ENCODE results near the gene PCDHGB1.

The PCDHGB1 gene

DNA sequence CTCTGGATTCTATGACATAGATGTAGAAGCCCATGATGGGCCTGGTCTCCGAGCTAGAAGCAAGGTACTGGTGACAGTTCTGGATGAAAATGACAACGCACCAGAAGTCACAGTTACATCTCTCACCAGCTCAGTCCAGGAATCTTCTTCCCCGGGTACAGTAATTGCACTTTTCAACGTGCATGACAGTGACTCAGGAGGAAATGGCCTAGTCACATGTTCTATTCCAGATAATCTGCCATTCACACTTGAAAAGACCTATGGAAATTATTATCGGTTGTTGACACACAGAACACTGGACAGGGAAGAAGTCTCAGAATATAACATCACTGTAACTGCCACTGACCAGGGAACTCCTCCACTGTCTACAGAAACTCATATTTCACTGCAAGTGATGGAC is 6.2 kb downstream of the PCDHGB1 start:
- Histone ChIP-seq H3K36me3 (ENCODE audit: control insufficient read depth, insufficient read depth, low read length) (no peaks in the 10 kb centered on the region), H3K27me3 (replicated peaks; ENCODE audit: control insufficient read depth, insufficient read depth, low read length) (no peaks in the 10 kb centered on the region), H3K4me3 (replicated peaks; ENCODE audit: low read depth, low read length) (no peak overlapping the region)
- TF ChIP-seq, protein P1, sequence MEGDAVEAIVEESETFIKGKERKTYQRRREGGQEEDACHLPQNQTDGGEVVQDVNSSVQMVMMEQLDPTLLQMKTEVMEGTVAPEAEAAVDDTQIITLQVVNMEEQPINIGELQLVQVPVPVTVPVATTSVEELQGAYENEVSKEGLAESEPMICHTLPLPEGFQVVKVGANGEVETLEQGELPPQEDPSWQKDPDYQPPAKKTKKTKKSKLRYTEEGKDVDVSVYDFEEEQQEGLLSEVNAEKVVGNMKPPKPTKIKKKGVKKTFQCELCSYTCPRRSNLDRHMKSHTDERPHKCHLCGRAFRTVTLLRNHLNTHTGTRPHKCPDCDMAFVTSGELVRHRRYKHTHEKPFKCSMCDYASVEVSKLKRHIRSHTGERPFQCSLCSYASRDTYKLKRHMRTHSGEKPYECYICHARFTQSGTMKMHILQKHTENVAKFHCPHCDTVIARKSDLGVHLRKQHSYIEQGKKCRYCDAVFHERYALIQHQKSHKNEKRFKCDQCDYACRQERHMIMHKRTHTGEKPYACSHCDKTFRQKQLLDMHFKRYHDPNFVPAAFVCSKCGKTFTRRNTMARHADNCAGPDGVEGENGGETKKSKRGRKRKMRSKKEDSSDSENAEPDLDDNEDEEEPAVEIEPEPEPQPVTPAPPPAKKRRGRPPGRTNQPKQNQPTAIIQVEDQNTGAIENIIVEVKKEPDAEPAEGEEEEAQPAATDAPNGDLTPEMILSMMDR (IDR thresholded peaks at IDR 0.05; ENCODE audit: insufficient read depth, low read length, poor library complexity, severe bottlenecking), result no peak
- DNase-seq (ENCODE audit: extremely low read depth, insufficient read length), result no peak

DNA sequence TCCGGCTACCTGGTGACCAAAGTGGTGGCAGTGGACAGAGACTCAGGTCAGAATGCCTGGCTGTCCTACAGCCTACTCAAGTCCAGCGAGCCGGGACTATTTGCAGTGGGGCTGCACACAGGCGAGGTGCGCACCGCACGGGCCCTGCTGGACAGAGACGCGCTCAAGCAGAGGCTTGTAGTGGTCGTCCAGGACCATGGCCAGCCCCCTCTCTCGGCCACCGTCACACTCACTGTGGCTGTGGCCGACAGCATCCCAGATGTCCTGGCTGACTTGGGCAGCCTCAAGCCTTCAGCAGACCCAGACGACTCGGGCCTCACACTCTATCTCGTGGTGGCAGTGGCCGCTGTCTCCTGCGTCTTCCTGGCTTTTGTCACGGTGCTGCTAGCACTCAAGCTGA is 7.1 kb downstream of the PCDHGB1 start:
- Histone ChIP-seq H3K36me3 (ENCODE audit: control insufficient read depth, insufficient read depth, low read length) (no peaks in the 10 kb centered on the region), H3K27me3 (replicated peaks; ENCODE audit: control insufficient read depth, insufficient read depth, low read length) (no peaks in the 10 kb centered on the region), H3K4me3 (replicated peaks; ENCODE audit: low read depth, low read length) (no peak overlapping the region)
- DNase-seq (ENCODE audit: extremely low read depth, insufficient read length), result no peak
- TF ChIP-seq, protein P1 (IDR thresholded peaks at IDR 0.05; ENCODE audit: insufficient read depth, low read length, poor library complexity, severe bottlenecking), result no peak

DNA sequence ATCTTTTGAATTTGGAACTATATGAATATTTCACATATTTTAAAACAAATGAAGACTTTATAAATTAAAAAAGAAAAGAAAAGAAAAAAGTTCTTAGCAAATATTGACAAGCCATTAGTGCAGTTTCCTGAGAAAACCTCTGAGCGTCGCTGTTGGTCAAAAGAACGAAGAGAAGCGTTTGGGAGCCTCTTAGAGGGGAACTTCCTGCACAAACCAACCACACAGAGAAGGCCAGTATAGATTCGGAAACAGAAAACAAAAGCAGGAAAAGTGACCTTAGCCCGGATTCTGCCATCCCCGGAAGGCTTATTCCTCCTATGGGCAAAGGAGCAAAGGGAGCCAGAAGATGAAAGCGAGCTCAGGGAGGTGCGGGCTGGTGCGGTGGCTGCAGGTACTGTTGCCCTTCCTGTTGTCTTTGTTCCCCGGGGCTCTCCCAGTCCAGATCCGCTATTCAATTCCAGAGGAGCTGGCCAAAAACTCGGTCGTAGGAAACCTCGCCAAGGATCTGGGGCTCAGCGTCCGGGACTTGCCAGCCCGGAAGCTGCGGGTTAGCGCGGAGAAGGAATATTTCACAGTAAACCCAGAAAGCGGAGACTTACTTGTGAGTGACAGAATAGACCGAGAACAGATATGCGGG is 10.0 kb downstream of the PCDHGB1 start, which contains the start of gene PCDHGB2:
TSS of gene PCDHGB2 (plus strand) at position 205 of the 637 bp plus-strand sequence. CDS start at position 347, 142 bp downstream.
- H3K4me3 ChIP-seq (replicated peaks; ENCODE audit: low read depth, low read length), result peak within 1 kb of the TSS; percentile 77
- H3K36me3 ChIP-seq (ENCODE audit: control insufficient read depth, insufficient read depth, low read length), result no peaks in the 10 kb centered on the region
- peak; percentile 41 for DNase-seq (ENCODE audit: extremely low read depth, insufficient read length)
- TF ChIP-seq, protein P1 (IDR thresholded peaks at IDR 0.05; ENCODE audit: insufficient read depth, low read length, poor library complexity, severe bottlenecking), result peak; percentile 80
- H3K27me3 ChIP-seq (replicated peaks; ENCODE audit: control insufficient read depth, insufficient read depth, low read length), result no peaks in the 10 kb centered on the region

DNA sequence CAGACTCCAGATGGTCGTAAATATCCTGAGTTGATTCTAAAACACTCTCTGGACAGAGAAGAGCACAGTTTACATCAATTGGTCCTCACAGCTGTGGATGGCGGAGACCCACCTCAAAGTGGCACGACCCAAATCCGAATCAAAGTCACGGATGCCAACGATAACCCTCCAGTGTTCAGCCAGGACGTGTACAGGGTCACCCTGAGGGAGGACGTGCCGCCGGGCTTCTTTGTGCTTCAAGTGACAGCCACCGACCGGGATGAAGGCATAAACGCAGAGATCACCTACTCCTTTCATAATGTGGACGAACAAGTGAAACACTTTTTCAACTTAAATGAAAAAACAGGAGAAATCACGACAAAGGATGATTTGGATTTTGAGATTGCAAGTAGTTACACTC is 10.8 kb downstream of the PCDHGB1 start:
- TF ChIP-seq, protein P1 (IDR thresholded peaks at IDR 0.05; ENCODE audit: insufficient read depth, low read length, poor library complexity, severe bottlenecking), result no peak
- peak overlapping the region; percentile 77 for H3K4me3 ChIP-seq (replicated peaks; ENCODE audit: low read depth, low read length)
- DNase-seq (ENCODE audit: extremely low read depth, insufficient read length), result no peak
- no peaks in the 10 kb centered on the region for H3K36me3 ChIP-seq (ENCODE audit: control insufficient read depth, insufficient read depth, low read length)
- H3K27me3 ChIP-seq (replicated peaks; ENCODE audit: control insufficient read depth, insufficient read depth, low read length), result no peaks in the 10 kb centered on the region

DNA sequence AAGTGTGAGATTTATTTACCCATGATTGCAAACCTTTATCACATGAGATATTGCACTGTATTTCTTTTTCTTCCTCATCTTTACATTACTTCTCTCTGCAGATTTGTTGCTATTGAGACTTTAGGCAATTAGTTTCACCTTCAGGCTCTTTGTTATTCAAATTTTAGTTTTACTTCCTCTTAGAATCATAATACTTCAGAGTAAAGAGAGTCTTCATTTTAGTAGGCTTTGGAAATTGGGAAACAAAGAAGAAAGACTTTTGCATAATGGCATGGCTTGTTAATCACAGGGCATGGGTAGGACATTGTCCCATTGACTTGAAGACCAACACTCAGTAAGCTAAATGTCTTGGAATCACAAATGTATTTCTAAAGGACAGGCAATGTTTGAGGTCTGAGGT is 12.8 kb downstream of the PCDHGB1 start:
- DNase-seq (ENCODE audit: extremely low read depth, insufficient read length), result no peak
- no peaks in the 10 kb centered on the region for H3K27me3 ChIP-seq (replicated peaks; ENCODE audit: control insufficient read depth, insufficient read depth, low read length)
- TF ChIP-seq, protein P1 (IDR thresholded peaks at IDR 0.05; ENCODE audit: insufficient read depth, low read length, poor library complexity, severe bottlenecking), result no peak
- no peak overlapping the region for H3K4me3 ChIP-seq (replicated peaks; ENCODE audit: low read depth, low read length)
- H3K36me3 ChIP-seq (ENCODE audit: control insufficient read depth, insufficient read depth, low read length), result no peaks in the 10 kb centered on the region

Data from GM06990 (cell line).